Inferior parietal cortex (tissue), 1 donor: ENCODE measurements around the gene MRPS24.

Source experiments
- DNase-seq: peaks from one replicate; pipeline ENCODE4 v3.0.0-alpha.2; 2016; ENCODE audit errors: extremely low spot score

The MRPS24 gene

DNA sequence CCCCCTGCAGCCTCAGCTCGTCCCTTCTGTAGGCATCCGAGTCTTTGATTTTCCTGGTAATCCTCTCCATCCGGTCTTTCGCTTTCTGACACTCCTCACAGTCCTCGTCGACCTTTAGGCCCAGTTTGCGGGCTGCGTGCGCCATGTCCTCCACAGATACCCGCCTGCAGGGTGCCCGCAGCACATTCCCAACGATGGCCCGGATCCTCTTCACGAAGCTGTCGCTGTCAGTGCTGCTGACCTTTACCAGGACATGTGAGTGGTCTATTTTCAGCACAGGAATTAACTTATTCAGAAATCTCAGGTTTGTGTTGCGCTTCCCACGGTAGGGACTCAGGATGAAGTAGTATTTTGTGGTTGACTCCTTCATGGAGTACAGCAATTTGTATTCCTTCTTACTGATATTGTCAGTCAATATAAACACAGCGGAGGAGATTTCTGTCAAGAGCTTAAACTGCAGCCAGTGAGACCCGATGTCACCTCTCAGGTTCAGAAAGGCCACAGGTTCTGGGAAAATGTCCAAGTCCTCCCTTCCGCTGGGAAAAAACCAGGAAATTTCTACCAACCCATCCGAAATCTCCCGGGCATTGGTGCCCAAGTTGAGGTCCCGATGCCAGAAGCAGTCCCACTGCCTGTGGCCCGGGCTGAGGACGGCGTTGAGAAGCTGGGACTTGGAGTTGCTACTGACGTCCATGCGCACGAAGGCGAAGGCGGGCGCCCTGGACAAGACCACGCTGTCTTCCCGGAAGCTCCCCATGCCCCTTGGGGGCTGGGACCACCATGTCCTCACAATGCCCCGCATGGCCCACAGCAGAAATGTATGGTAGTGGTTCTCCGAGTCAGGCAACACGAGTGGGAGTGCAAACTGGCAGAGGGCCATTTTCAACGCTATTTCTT is 8.9 kb upstream of the MRPS24 start:
- no peak for DNase-seq

DNA sequence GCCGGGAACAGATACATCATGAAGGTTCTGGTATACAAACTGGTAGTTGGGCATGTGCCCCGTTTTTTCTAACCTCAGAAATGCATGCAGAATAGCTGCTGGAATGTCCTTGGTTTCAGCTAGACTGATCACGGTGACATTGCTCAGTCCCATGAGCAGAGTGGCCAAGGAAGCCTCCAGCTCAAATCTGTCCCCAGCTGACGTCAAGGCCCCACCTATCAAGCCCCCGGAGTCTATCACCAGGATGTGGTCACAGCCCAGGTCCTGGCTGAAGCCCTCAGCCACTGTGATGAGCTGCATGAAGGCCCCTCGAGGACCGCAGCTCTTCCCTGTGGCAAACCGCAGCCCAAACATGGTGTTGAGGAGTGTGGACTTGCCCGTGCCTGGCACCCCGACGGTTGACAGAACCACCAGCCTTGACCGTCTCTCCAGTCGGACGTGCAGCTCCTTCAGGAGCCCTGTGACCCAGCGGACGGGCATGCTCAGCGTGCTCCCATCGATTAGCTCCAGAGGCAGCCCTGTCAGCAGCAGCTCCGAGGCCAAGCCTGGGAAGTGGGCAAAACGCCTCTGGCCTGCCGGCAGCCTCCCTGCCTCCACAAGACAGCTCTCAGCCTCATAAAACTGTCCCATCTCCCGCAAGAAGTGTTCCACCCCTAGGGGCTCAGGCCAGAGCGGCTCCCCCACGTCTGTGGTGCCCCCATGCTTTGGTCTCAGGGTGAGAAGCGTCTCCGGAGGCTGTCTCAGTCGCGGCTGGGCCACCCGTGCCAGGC is 7.8 kb upstream of the MRPS24 start:
- no peak for DNase-seq

DNA sequence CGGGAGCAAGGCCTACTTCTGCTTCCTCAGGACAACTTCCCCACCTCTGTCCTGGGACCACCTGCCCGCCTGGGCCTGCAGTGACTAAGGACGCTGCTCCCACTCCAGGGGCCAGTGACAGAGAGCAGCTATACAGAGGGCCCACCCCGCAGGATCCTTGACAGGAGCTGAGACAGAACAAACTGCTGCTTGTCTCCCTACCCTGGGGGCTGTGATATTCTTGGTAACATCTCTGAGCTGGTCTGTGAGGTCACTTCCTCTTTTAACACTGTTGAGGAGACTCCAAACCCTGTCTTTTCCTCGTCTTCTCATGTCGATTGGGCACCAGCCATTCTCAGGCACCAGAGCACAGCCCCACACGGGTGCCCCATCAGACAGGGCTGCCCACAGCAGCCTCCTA is 6.9 kb upstream of the MRPS24 start:
- no peak for DNase-seq

DNA sequence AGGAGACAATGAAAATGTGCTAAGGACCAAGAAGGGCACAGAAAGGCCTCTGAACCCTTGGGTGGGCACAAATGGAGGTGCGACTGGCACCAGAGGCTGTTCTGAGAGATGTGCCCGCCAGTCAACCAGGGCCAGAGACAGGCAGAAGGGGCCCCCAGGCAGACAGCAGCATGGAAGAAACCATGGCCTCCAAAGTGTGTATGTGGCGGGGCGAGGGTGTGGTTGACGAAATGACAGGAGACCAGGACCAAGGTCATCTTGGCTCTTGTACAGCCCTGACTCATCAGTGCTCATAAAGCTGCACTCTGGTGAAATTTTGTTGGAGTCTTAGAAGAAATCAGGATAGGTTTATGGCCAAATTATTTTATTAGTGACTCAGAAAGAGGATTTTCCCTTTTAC is 4.0 kb upstream of the MRPS24 start:
- DNase-seq, result no peak

GRCh38 chr7:43872406-43873110 is 3.2 kb upstream of the MRPS24 start:
- peak; percentile 39 for DNase-seq

- DNase-seq, result no peak
Measured at GRCh38 chr7:43871064-43871463, 1.7 kb upstream of the MRPS24 start.

- no peak for DNase-seq
Measured at GRCh38 chr7:43870316-43870715, 999 bp upstream of the MRPS24 start.

- peak; percentile 57 for DNase-seq
Measured at GRCh38 chr7:43869867-43870240, 537 bp upstream of the MRPS24 start.

DNA sequence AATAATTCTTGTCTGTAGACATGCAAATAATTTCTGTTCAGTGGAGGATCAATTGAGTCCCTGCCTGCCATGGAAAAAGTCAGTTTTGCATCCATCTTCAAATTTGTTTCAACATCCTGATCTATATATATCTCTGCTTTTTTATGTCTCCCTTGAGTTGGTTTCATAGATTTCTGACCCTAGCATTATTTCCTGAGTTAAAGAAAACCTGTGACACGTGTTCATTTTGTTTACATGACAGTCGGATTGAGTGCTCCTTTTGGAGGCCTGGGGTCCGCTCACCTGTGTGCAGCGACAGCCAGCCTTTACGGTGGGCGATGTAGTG is 674 bp downstream of the MRPS24 start:
- DNase-seq, result no peak

- DNase-seq, result no peak
Measured at GRCh38 chr7:43868181-43868580, 1.1 kb downstream of the MRPS24 start.

DNA sequence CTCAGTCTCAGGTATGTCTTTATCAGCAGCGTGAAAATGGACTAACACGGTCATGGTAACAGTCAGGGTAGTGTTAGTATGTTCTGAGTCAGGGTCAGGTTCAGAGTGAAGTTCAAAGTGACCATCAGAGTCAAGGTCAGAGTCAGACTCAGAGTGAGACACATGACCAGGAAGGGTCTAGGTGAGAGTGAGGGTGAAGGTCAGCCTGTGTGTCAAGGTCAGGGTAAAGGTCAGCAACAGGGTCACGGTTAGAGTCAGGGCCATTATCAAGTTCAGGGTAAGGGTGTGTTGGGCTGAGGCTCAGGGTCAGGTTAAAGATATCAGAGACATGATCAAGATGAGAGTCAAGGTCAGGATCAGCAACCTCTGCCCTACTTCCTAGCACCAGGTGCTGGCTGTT is 4.0 kb downstream of the MRPS24 start:
- no peak for DNase-seq

GRCh38 chr7:43864126-43864525 is 5.2 kb downstream of the MRPS24 start:
- no peak for DNase-seq

- DNase-seq, result no peak
Measured at GRCh38 chr7:43856996-43857395, 12.3 kb downstream of the MRPS24 start.

GRCh38 chr7:43856316-43856715 is 13.0 kb downstream of the MRPS24 start:
- no peak for DNase-seq

GRCh38 chr7:43855176-43855575 is 14.1 kb downstream of the MRPS24 start:
- no peak for DNase-seq

DNA sequence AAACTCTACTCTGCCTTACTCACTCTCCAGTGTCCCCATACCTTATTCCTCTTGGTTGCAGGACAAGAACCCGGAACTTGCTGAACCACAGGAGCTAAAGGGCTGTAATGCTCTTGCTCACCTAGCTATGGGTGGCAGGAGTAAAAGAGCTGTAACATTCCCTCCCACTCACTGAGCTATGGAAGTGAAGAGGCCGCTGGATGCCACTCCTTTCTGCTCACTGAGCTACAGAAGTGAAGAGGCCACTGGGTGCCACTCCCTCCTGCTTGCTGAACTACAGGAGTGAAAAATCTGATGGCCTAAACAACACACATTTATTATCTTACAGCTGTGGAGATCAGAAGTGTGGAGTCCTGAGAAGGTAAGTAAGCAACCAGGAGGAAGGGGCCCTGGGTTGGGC is 17.5 kb downstream of the MRPS24 start:
- no peak for DNase-seq

- no peak for DNase-seq
Measured at GRCh38 chr7:43850348-43851116, 18.8 kb downstream of the MRPS24 start.

DNA sequence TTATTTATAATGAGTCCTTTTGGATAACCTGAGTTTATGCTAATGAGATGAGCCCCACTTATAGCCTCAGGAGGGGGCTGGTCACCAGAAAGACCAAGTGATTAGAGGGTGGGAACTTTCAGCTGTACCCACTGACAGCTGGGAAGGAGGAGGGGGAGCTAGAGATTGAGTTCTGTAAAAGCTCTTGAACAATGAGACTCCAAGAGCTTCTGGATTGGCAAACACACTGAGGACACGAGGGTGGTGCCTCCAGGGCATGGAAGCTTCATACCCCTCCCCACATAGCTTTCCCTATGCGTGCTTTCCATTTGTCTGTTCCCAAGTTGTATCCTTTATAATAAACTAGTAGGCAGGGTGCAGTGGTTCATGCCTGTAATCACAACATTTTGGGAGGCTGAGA is 20.3 kb downstream of the MRPS24 start:
- DNase-seq, result no peak

DNA sequence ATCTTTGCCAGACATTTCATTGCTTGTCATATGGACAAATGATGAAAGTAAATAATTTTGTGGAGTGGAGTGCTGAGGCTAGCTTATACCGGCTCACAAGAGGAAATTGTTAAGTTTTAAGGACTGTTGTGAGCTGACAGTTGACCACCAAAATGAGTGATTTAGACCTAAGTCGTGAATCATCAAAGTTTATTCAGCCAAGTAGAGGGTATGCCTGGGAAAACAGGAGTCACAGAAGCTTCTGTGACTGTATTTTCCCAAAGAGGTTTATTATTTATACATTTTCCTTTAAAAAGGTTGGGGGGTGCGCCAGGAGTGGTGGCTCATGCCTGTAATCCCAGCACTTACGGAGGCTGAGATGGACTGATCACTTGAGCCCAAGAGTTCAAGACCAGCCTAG is 21.8 kb downstream of the MRPS24 start:
- no peak for DNase-seq

DNA sequence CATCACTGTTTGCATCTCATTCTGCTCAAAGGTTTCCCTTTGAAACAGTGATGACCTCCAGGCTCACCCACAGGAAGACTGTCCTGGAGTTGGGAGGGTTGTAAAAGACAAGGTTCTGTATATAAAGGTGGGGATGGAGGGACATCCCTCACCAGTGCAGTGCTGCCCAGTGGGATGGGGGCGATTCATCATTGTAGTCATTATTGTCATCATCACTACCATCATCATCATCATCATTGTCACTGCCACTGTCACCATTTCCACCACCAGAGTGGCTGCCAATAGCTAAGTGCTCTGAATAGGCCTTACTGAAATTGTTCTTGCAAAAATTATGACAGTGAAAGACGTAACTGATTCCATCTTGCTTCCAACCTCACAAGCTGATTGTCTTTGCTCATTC is 24.7 kb downstream of the MRPS24 start:
- DNase-seq, result no peak

DNA sequence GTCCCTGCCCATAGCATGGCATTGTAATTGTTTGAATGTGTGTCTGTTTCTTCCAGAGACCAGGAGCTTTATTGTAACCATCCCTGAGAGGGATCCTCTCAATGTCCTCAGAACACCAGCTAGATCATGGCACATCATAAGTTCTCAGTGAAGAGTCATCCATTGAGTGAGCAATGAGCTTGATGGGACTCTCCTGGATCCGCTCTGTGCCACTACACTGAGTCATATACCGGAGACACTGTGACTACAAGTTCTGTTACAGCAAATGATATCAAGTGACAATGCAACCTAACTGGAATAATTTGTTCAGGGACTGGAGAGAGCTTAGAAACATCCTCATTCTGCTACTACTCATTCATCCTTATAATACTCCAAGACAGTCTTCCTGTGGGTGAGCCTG is 25.1 kb downstream of the MRPS24 start:
- DNase-seq, result no peak

DNA sequence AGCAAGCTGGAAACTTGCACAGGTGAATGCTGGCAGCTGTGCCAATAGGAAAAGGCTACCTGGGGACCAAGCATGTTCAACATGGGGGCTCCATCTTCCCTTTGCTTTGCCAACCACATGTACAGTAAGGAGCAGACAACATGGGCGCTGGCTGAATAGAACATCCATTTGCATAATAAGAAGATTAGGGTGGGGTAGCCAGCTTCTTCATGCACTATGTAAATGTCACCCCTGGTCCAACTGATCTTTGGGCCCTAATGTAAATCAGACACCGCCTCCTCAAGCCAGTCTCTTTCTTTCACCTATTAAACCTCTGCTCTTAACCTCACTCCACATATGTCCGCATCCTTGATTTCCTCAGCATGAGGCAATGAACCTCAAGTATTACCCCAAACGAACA is 26.0 kb downstream of the MRPS24 start:
- no peak for DNase-seq
